Measurements from ENCODE around the gene KLHL21. TPM values are rescaled to one million over a fixed set of nuclear protein-coding genes. Genes with fewer than 3 reads are reported as not detected.

KLHL21 gene
- total RNA-seq, 1 experiment from 2014 or later: 12.2 TPM

GRCh38 chr1:6628971-6629479 lies 26.4 kb upstream of the KLHL21 start:
- no peak overlapping the region for H3K4me3 ChIP-seq (ENCODE audit: low read length)

DNA sequence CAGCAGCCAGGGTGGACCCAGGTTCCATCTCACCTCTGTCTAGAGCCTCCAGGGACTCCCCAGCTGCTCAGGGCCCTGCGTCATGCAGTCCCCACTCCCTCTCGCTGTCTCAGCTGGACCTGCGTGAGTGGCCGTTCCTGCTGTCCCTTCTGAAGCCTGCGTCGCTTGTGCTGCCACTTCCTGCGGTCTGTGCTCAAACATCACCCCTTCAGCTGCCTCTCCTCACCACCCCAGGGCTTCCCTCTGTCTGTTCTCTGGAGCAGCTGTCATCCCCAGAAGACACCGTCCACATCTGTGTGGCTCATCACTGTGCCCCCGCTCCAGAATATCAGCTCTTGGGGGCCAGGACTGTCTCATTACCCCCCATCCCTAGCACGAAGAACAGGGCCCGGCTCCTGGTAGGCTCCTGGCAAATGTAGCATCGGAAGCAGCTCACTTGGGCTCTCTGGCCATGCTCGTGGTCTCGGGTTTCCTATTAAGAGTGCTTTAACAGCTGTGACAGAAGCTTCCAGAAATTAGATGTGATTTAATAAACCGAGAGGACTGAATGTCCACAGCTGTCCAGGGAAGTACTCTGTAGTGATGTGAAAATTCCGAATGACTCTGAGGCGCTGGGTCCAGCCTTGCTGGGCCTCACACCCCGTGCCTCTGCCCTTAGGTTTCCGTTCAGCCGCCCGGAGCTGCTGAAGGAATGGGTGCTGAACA lies 25.3 kb upstream of the KLHL21 start:
- Histone ChIP-seq H3K9me3 (ENCODE audit: low read length) (no peaks in the 10 kb centered on the region), H3K4me3 (ENCODE audit: low read length) (no peak overlapping the region), H3K4me2 (ENCODE audit: low read depth, low read length, poor library complexity, severe bottlenecking) (no peak overlapping the region), H3K27me3 (ENCODE audit: low read length) (no peaks in the 10 kb centered on the region), H3K27ac (ENCODE audit: low read length) (no peak overlapping the region), H4K20me1 (ENCODE audit: insufficient read depth, low read depth, low read length) (no peaks in the 10 kb centered on the region), H3K9ac (ENCODE audit: low read length) (no peak overlapping the region), H3K4me1 (ENCODE audit: low read length) (peaks cover 23% of the 10 kb centered on the region), H3K9me2 (replicated peaks; ENCODE audit: insufficient read depth, low read length) (no peaks in the 10 kb centered on the region), H2AFZ (ENCODE audit: low read length) (no peak overlapping the region), H3K36me3 (ENCODE audit: insufficient read depth, low read length) (0 out of 2 replicates have a peak, but pooled peaks cover 3% of the 10 kb centered on the region), H3K79me2 (ENCODE audit: low read length) (peaks cover 28% of the 10 kb centered on the region)
- no peak for DNase-seq

More at GRCh38 chr1:6628971-6629479, 26.4 kb upstream of the KLHL21 start:
- DNase-seq: no peak
- Histone ChIP-seq H3K27me3 (ENCODE audit: low read length) (no peaks in the 10 kb centered on the region), H3K4me2 (ENCODE audit: low read depth, low read length, poor library complexity, severe bottlenecking) (no peak overlapping the region), H3K9me3 (ENCODE audit: low read length) (no peaks in the 10 kb centered on the region), H4K20me1 (ENCODE audit: insufficient read depth, low read depth, low read length) (no peaks in the 10 kb centered on the region), H3K36me3 (ENCODE audit: insufficient read depth, low read length) (0 out of 2 replicates have a peak, but pooled peaks cover 4% of the 10 kb centered on the region), H3K27ac (ENCODE audit: low read length) (no peak overlapping the region), H3K9ac (ENCODE audit: low read length) (no peak overlapping the region), H2AFZ (ENCODE audit: low read length) (no peak overlapping the region), H3K79me2 (ENCODE audit: low read length) (peaks cover 28% of the 10 kb centered on the region), H3K4me1 (ENCODE audit: low read length) (peaks cover 12% of the 10 kb centered on the region), H3K9me2 (replicated peaks; ENCODE audit: insufficient read depth, low read length) (no peaks in the 10 kb centered on the region)

- H3K4me3 ChIP-seq (ENCODE audit: low read length): no peak overlapping the region
- no peaks in the 10 kb centered on the region for H3K27me3 ChIP-seq (ENCODE audit: low read length)
- H3K79me2 ChIP-seq (ENCODE audit: low read length): peaks cover 28% of the 10 kb centered on the region
- peaks cover 28% of the 10 kb centered on the region for H3K4me1 ChIP-seq (ENCODE audit: low read length)
- H3K4me2 ChIP-seq (ENCODE audit: low read depth, low read length, poor library complexity, severe bottlenecking): no peak overlapping the region
- no peak for DNase-seq
- H3K36me3 ChIP-seq (ENCODE audit: insufficient read depth, low read length): 0 out of 2 replicates have a peak, but pooled peaks cover 3% of the 10 kb centered on the region
- H3K9me3 ChIP-seq (ENCODE audit: low read length): no peaks in the 10 kb centered on the region
- H3K9ac ChIP-seq (ENCODE audit: low read length): no peak overlapping the region
- H2AFZ ChIP-seq (ENCODE audit: low read length): no peak overlapping the region
- no peaks in the 10 kb centered on the region for H4K20me1 ChIP-seq (ENCODE audit: insufficient read depth, low read depth, low read length)
- H3K27ac ChIP-seq (ENCODE audit: low read length): no peak overlapping the region
- no peaks in the 10 kb centered on the region for H3K9me2 ChIP-seq (replicated peaks; ENCODE audit: insufficient read depth, low read length)
These were observed 24.4 kb upstream of the KLHL21 start for GRCh38 chr1:6627031-6627430.

DNA sequence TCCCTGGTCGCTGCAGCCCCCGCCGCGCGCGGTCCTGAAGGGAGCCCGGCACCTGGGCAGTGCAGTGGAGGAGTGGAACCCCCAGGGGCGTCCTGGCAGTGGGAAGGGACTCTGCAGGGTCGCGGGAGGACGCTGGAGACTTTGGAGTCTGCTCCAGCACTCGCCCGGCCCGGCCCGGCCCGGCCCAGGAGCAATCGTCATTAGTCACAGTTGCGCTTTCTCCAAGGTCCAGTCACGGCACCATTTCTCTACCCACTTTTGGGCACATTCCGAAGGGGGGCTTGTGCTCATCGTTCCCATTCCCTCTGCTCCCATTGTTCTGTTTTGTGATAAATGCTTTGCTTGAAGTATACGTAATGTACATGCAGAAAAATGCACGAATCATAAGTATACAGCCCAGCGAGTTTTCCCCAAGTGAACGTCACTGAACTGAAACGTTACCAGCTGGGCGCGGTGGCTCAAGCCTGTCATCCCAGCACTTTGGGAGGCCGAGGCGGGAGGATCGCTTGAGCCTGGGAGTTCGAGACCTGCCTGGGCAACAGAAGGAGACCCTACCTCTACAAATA lies 23.0 kb upstream of the KLHL21 start:
- H3K9me2 ChIP-seq (replicated peaks; ENCODE audit: insufficient read depth, low read length): no peaks in the 10 kb centered on the region
- H3K27me3 ChIP-seq (ENCODE audit: low read length): no peaks in the 10 kb centered on the region
- peak overlapping the region; percentile 89 for H3K9ac ChIP-seq (ENCODE audit: low read length)
- peak overlapping the region; percentile 83 for H3K4me3 ChIP-seq (ENCODE audit: low read length)
- H3K4me1 ChIP-seq (ENCODE audit: low read length): peaks cover 28% of the 10 kb centered on the region
- no peaks in the 10 kb centered on the region for H3K9me3 ChIP-seq (ENCODE audit: low read length)
- H3K27ac ChIP-seq (ENCODE audit: low read length): peak overlapping the region; percentile 32; the same call in 1 of the 2 replicates
- peak; percentile 56 for DNase-seq
- no peaks in the 10 kb centered on the region for H4K20me1 ChIP-seq (ENCODE audit: insufficient read depth, low read depth, low read length)
- 0 out of 2 replicates have a peak overlapping the region, but pooled peaks have one; percentile 45 for H2AFZ ChIP-seq (ENCODE audit: low read length)
- peaks cover 28% of the 10 kb centered on the region for H3K79me2 ChIP-seq (ENCODE audit: low read length)
- H3K36me3 ChIP-seq (ENCODE audit: insufficient read depth, low read length): 0 out of 2 replicates have a peak, but pooled peaks cover 3% of the 10 kb centered on the region
- H3K4me2 ChIP-seq (ENCODE audit: low read depth, low read length, poor library complexity, severe bottlenecking): peak overlapping the region; percentile 98

DNA sequence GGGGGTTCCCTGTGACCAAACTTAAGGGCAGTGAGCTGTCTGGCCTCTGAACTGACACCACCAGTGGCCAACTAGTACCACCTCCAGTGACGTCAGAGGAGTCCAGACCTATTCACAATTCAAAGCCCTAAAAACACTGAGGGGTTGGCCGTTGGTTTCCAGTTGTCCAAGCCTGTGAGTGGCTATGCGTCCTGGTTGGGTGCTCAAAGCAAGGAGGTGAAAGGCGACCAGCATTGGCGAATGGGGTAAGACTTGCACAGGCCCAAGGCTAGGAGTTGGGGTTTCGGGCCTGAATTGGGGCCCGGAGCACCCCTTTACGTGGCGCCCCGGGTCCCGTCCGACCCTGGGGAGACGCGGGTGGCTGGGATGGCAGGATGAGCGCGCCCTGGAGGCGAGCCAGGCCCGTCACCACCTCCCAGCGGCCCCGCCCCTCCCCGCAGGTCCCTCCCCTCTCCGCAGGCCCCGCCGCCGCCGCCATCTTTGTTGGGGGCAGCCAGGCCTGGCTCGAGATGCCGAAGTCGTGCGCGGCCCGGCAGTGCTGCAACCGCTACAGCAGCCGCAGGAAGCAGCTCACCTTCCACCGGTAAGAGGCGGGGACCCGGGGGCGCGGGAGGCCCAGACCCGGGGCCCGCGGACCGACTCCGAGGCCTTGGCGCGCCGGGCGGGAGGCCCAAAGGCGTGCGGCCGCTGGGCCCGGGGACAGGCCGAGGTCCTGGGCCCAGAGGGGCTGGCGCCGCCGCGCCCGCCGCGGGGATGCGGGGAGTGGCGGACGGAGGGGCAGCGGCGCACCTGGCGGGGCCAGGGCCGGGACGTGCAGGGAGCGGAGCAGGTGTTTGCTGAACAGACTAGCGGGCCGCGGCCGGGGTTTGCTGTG lies 22.3 kb upstream of the KLHL21 start, which contains the start of gene THAP3:
TSS of gene THAP3 (plus strand) at position 159 of the 874 bp plus-strand sequence. CDS start at position 510, 351 bp downstream.
- no peaks in the 10 kb centered on the region for H3K27me3 ChIP-seq (ENCODE audit: low read length)

DNA sequence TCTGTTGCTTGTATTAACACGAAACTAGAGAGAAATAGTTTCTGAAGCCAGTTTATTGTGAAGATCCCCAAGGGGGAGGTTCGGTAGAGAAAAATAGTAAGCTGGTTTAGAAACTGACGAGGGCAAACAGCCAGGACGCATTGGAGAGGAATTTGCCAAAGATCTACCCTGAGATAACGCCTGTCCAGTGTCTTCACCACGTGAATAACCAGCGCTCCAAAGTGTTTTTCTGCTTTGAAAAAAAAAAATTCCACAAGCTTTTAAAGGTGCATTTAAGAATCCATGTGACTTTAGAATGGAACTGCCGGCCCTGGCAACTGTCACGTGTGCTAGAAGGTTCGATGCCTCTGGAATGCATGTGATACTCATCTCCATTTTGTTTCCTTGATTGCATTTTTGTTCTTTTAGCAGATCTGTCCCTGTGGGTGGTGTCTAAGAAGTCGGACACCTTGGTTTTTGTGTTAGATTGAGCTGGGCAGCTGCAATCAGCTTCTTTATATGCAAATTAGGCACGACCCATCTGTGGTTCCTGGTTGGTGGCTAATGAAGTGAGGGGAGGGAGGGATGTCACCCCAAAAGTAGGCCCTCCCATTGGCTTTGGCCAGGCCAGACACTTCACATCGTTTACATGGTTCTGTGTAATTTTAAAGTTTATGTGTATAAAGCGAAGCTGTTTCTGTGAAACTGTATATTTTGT lies 20.7 kb upstream of the KLHL21 start:
- peak; percentile 78 for DNase-seq
- no peaks in the 10 kb centered on the region for H4K20me1 ChIP-seq (ENCODE audit: insufficient read depth, low read depth, low read length)
- H3K4me2 ChIP-seq (ENCODE audit: low read depth, low read length, poor library complexity, severe bottlenecking): peak overlapping the region; percentile 38
- 0 out of 2 replicates have a peak, but pooled peaks cover 6% of the 10 kb centered on the region for H3K36me3 ChIP-seq (ENCODE audit: insufficient read depth, low read length)
- H3K4me3 ChIP-seq (ENCODE audit: low read length): no peak overlapping the region
- no peak overlapping the region for H3K9ac ChIP-seq (ENCODE audit: low read length)
- no peak overlapping the region for H2AFZ ChIP-seq (ENCODE audit: low read length)
- no peaks in the 10 kb centered on the region for H3K9me3 ChIP-seq (ENCODE audit: low read length)
- no peaks in the 10 kb centered on the region for H3K9me2 ChIP-seq (replicated peaks; ENCODE audit: insufficient read depth, low read length)
- peaks cover 28% of the 10 kb centered on the region for H3K79me2 ChIP-seq (ENCODE audit: low read length)
- H3K4me1 ChIP-seq (ENCODE audit: low read length): peaks cover 28% of the 10 kb centered on the region
- peak overlapping the region; percentile 55 for H3K27ac ChIP-seq (ENCODE audit: low read length)
- no peaks in the 10 kb centered on the region for H3K27me3 ChIP-seq (ENCODE audit: low read length)

More for the DNA sequence above, 22.3 kb upstream of the KLHL21 start, which contains the start of gene THAP3:
- H3K36me3 ChIP-seq (ENCODE audit: insufficient read depth, low read length): 0 out of 2 replicates have a peak, but pooled peaks cover 3% of the 10 kb centered on the region
- peak within 1 kb of the TSS; percentile 55 for H3K27ac ChIP-seq (ENCODE audit: low read length)
- H3K9ac ChIP-seq (ENCODE audit: low read length): peak within 1 kb of the TSS; percentile 89
- H3K4me2 ChIP-seq (ENCODE audit: low read depth, low read length, poor library complexity, severe bottlenecking): peak within 1 kb of the TSS; percentile 98
- peaks cover 28% of the 10 kb centered on the region for H3K4me1 ChIP-seq (ENCODE audit: low read length)
- peak; percentile 95 for DNase-seq
- no peaks in the 10 kb centered on the region for H3K9me3 ChIP-seq (ENCODE audit: low read length)
- H3K4me3 ChIP-seq (ENCODE audit: low read length): peak within 1 kb of the TSS; percentile 83
- peaks cover 28% of the 10 kb centered on the region for H3K79me2 ChIP-seq (ENCODE audit: low read length)
- H4K20me1 ChIP-seq (ENCODE audit: insufficient read depth, low read depth, low read length): no peaks in the 10 kb centered on the region
- H2AFZ ChIP-seq (ENCODE audit: low read length): 0 out of 2 replicates have a peak within 1 kb of the TSS, but pooled peaks have one; percentile 45
- no peaks in the 10 kb centered on the region for H3K9me2 ChIP-seq (replicated peaks; ENCODE audit: insufficient read depth, low read length)

DNA sequence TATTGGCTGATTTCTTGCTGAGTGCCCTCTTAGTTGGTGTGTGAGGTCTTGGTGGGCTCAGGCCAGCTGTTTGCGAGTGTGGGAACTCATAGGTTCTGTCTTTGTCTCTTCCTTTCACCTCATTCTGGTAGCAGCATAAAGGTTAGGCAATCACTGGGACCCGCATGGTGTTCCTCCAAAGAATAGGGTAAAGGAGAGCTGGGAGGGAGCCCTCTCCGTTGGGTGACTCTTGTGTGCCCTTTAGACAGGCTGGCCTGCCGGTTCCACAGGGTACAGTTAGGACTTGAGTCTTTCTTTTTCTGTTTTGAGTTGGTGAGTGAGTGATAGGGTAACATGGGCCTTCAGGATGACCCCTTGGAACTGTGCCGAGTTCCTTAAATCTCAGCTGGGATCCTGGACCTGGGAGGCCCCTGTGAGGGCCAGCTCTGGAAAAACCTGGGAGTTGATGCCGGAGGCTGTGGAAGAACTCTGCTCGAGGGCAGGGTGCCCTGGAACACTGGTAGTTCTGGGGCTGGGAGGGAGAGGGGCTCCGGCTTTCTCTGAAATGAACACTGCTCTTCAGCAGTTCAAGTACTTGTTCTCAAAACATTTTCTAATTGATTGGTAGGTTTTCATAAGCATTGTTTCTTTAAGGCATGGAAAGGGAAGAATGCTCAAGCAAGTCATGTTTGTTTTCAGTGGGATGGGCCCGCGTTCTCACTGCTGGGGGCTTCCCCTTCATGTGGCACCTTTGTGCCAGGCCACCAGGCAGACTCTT lies 19.9 kb upstream of the KLHL21 start:
- Histone ChIP-seq H3K27ac (ENCODE audit: low read length) (0 out of 2 replicates have a peak overlapping the region, but pooled peaks have one; percentile 4), H3K9ac (ENCODE audit: low read length) (no peak overlapping the region), H3K27me3 (ENCODE audit: low read length) (no peaks in the 10 kb centered on the region), H3K4me1 (ENCODE audit: low read length) (peaks cover 28% of the 10 kb centered on the region), H2AFZ (ENCODE audit: low read length) (no peak overlapping the region), H3K36me3 (ENCODE audit: insufficient read depth, low read length) (0 out of 2 replicates have a peak, but pooled peaks cover 6% of the 10 kb centered on the region), H3K4me3 (ENCODE audit: low read length) (no peak overlapping the region), H4K20me1 (ENCODE audit: insufficient read depth, low read depth, low read length) (no peaks in the 10 kb centered on the region), H3K9me3 (ENCODE audit: low read length) (no peaks in the 10 kb centered on the region), H3K9me2 (replicated peaks; ENCODE audit: insufficient read depth, low read length) (no peaks in the 10 kb centered on the region), H3K4me2 (ENCODE audit: low read depth, low read length, poor library complexity, severe bottlenecking) (peak overlapping the region; percentile 38), H3K79me2 (ENCODE audit: low read length) (peaks cover 31% of the 10 kb centered on the region)
- no peak for DNase-seq

Measured in Karpas-422 (cell line).